ENCODE results near the gene GGA1. TPM values are rescaled to one million over a fixed set of nuclear protein-coding genes. Genes with fewer than 3 reads are reported as not detected.

The GGA1 gene
- total and polyA plus RNA-seq, 9 of the 15 experiments (the other 6 are each of a cell fraction or from before 2014, with no cell fraction given) = 1.5 to 69.5 (median 31.6) TPM

DNA sequence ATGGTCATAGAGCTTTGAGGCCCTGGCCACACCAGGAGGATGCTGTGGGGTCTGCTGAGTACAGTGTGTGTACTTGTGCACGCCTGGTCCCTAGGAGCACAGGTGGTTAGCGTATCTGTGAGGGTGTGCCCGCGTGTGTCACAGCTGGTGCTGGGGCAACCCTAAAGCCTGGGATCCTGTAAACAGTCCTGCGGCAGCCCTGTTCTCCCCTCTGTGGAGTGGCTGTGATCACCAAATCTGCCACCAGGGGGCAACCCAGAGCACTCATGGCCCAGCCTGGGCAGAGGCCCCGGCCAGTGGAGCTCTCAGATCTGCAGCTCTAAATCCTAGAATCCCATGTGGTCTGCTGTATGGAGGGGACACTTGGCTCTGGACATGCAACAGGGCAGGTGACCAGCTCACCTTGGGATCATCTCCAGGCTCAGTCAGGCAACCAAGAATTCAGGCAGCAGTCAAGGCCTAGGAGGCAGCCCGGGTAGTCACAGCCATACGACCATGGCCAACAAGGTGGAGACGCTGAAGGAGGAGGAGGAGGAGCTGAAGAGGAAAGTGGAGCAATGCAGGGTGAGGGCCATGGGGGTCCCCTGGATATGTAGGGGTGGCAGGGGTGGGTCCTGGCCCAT is 34.7 kb downstream of the GGA1 start (continued):
- TF ChIP-seq TAL1 (IDR thresholded peaks at IDR 0.05) (no peak), NKRF (IDR thresholded peaks at IDR 0.05; ENCODE audit: borderline replicate concordance) (no peak), BACH1 (tag; IDR thresholded peaks at IDR 0.05) (no peak), ZNF696 (CRISPR knock-in tag; conservative IDR thresholded peaks at IDR 0.05) (no peak), THRAP3 (IDR thresholded peaks at IDR 0.05; ENCODE audit: borderline replicate concordance) (no peak), ZNF232 (CRISPR knock-in tag; IDR thresholded peaks at IDR 0.05) (no peak), POLR2H (tag; IDR thresholded peaks at IDR 0.05; ENCODE audit: low read depth) (no peak), NR2F6 (CRISPR knock-in tag; IDR thresholded peaks at IDR 0.05) (no peak), JUND (IDR thresholded peaks at IDR 0.05; ENCODE audit: borderline replicate concordance, low read depth, low read length) (0 out of 2 replicates have a peak, but pooled peaks have one; percentile 23), JUND (tag; IDR thresholded peaks at IDR 0.05; ENCODE audit: borderline replicate concordance, low read depth, low read length) (no peak; the same call in 2 of the 3 replicates), CBFA2T2 (conservative IDR thresholded peaks at IDR 0.05) (no peak), CREB3 (tag; conservative IDR thresholded peaks at IDR 0.05; ENCODE audit: low read depth) (no peak), LEF1 (IDR thresholded peaks at IDR 0.05) (no peak), TFAM (CRISPR knock-in tag; conservative IDR thresholded peaks at IDR 0.05) (no peak), ZNF668 (CRISPR knock-in tag; IDR thresholded peaks at IDR 0.05) (no peak), ZNF507 (tag; conservative IDR thresholded peaks at IDR 0.05) (no peak), NELFE (IDR thresholded peaks at IDR 0.05; ENCODE audit: insufficient read depth, insufficient read length) (no peak), HSF4 (CRISPR knock-in tag; IDR thresholded peaks at IDR 0.05; ENCODE audit: borderline replicate concordance) (no peak), KLF10 (CRISPR knock-in tag; IDR thresholded peaks at IDR 0.05) (no peak), DDX20 (tag; IDR thresholded peaks at IDR 0.05; ENCODE audit: low read depth) (no peak), NFRKB (IDR thresholded peaks at IDR 0.05; ENCODE audit: low read depth) (no peak)
- TF ChIP-seq, protein P1, sequence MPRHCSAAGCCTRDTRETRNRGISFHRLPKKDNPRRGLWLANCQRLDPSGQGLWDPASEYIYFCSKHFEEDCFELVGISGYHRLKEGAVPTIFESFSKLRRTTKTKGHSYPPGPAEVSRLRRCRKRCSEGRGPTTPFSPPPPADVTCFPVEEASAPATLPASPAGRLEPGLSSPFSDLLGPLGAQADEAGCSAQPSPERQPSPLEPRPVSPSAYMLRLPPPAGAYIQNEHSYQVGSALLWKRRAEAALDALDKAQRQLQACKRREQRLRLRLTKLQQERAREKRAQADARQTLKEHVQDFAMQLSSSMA (CRISPR knock-in tag; IDR thresholded peaks at IDR 0.05) = no peak
- TF ChIP-seq, protein P2, sequence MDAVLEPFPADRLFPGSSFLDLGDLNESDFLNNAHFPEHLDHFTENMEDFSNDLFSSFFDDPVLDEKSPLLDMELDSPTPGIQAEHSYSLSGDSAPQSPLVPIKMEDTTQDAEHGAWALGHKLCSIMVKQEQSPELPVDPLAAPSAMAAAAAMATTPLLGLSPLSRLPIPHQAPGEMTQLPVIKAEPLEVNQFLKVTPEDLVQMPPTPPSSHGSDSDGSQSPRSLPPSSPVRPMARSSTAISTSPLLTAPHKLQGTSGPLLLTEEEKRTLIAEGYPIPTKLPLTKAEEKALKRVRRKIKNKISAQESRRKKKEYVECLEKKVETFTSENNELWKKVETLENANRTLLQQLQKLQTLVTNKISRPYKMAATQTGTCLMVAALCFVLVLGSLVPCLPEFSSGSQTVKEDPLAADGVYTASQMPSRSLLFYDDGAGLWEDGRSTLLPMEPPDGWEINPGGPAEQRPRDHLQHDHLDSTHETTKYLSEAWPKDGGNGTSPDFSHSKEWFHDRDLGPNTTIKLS (IDR thresholded peaks at IDR 0.05; ENCODE audit: borderline replicate concordance, low read depth) = no peak
- TF ChIP-seq, protein P3, sequence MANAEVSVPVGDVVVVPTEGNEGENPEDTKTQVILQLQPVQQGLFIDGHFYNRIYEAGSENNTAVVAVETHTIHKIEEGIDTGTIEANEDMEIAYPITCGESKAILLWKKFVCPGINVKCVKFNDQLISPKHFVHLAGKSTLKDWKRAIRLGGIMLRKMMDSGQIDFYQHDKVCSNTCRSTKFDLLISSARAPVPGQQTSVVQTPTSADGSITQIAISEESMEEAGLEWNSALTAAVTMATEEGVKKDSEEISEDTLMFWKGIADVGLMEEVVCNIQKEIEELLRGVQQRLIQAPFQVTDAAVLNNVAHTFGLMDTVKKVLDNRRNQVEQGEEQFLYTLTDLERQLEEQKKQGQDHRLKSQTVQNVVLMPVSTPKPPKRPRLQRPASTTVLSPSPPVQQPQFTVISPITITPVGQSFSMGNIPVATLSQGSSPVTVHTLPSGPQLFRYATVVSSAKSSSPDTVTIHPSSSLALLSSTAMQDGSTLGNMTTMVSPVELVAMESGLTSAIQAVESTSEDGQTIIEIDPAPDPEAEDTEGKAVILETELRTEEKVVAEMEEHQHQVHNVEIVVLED (CRISPR knock-in tag; IDR thresholded peaks at IDR 0.05) = no peak

All from K562 (cell line).